IMR-90 (cell line): Measurements from ENCODE around the gene TPI1. TPM values are rescaled to one million over a fixed set of nuclear protein-coding genes. Genes with fewer than 3 reads are reported as not detected.

Experiments used
- ATAC-seq: fragments of 200-7000 bp; cut with Tn5 transposase; 2 replicates; pipeline ENCODE4 v1.9.1; 2020; ENCODE audit warnings: low read depth, mild to moderate bottlenecking, moderate library complexity
- BruUV-seq: library from RNA; stranded (reverse); fragments of 400-500 nt; replicated peaks from 2 replicates; lab custom pipeline; 2021; lab: Mats Ljungman, UMichigan
- CTCF ChIA-PET: fragments of 300-600 bp; formaldehyde crosslinking; extraction: SDS; loops from one replicate; lab custom pipeline; 2021; ENCODE audit warnings: antibody characterized with exemption; lab: Yijun Ruan, JAX
- POLR2A ChIA-PET: fragments of 300-600 bp; sonication (Branson Sonifier 250); formaldehyde crosslinking; loops from one replicate; lab custom pipeline; 2022; ENCODE audit warnings: antibody characterized with exemption; ENCODE audit not compliant: unreplicated experiment; lab: Charles Lee
- DNase-seq: peaks from one replicate; pipeline ENCODE4 v3.0.0; 2013
- H2AFZ ChIP-seq: replicated peaks from 2 replicates; pipeline ENCODE3; 2013; ENCODE audit warnings: low read length, mild to moderate bottlenecking; ENCODE audit not compliant: poor library complexity
- H2AK5ac ChIP-seq: 2 replicates; pipeline ENCODE4 v1.6.1; 2013; ENCODE audit warnings: low read depth, low read length, inconsistent platforms
- H2AK9ac ChIP-seq: replicated peaks from 2 replicates; pipeline ENCODE3; 2013; ENCODE audit warnings: mild to moderate bottlenecking, low read depth, low read length, moderate library complexity; ENCODE audit not compliant: poor library complexity
- H2BK120ac ChIP-seq: 2 replicates; pipeline ENCODE4 v1.6.1; 2013; ENCODE audit warnings: low read depth, low read length, inconsistent platforms
- H2BK15ac ChIP-seq: 3 replicates; pipeline ENCODE4 v1.6.1; 2013; ENCODE audit warnings: low read depth, low read length, inconsistent platforms
- H2BK20ac ChIP-seq: 2 replicates; pipeline ENCODE4 v1.6.1; 2013; ENCODE audit warnings: low read depth, mild to moderate bottlenecking, inconsistent platforms, low read length, moderate library complexity
- H2BK5ac ChIP-seq: 2 replicates; pipeline ENCODE4 v1.6.1; 2013; ENCODE audit warnings: mild to moderate bottlenecking, low read depth, low read length, inconsistent platforms; ENCODE audit not compliant: poor library complexity, severe bottlenecking
- H3K14ac ChIP-seq: replicated peaks from 2 replicates; pipeline ENCODE4 v1.6.1; 2013; ENCODE audit warnings: low read depth, low read length, inconsistent platforms
- H3K18ac ChIP-seq: 2 replicates; pipeline ENCODE4 v1.6.1; 2013; ENCODE audit warnings: low read depth, low read length, control low read depth
- H3K23ac ChIP-seq: 2 replicates; pipeline ENCODE4 v1.6.1; 2013; ENCODE audit warnings: low read depth, low read length, inconsistent platforms
- H3K27ac ChIP-seq: 2 replicates; pipeline ENCODE4 v1.5.1; 2013; ENCODE audit warnings: mild to moderate bottlenecking, control low read depth, low read length; ENCODE audit not compliant: insufficient read depth
- H3K27me3 ChIP-seq: 2 replicates; pipeline ENCODE4 v1.6.1; 2013; ENCODE audit warnings: low read length; ENCODE audit not compliant: control insufficient read depth, insufficient read depth
- H3K36me3 ChIP-seq: 2 replicates; pipeline ENCODE4 v1.6.1; 2013; ENCODE audit warnings: low read length, mixed read lengths; ENCODE audit not compliant: control insufficient read depth, insufficient read depth
- H3K4ac ChIP-seq: 2 replicates; pipeline ENCODE4 v1.6.1; 2013; ENCODE audit warnings: low read depth, low read length, inconsistent platforms
- H3K4me1 ChIP-seq: 2 replicates; pipeline ENCODE4 v1.6.1; 2013; ENCODE audit warnings: low read length, mixed read lengths; ENCODE audit not compliant: control insufficient read depth, insufficient read depth
- H3K4me2 ChIP-seq: 2 replicates; pipeline ENCODE4 v1.6.1; 2013; ENCODE audit warnings: low read depth, mild to moderate bottlenecking, control low read depth, low read length, moderate library complexity
- H3K4me3 ChIP-seq: 2 replicates; pipeline ENCODE4 v1.5.1; 2013; ENCODE audit warnings: low read depth, mild to moderate bottlenecking, control low read depth, low read length, moderate library complexity; ENCODE audit not compliant: insufficient read depth
- H3K56ac ChIP-seq: 2 replicates; pipeline ENCODE4 v1.6.1; 2013; ENCODE audit warnings: low read length, inconsistent platforms; ENCODE audit not compliant: insufficient read depth; ENCODE audit errors: extremely low read depth
- H3K79me1 ChIP-seq, 2 experiments: 2 replicates each; pipeline ENCODE4 v1.6.1; 2013; ENCODE audit warnings: low read length in 2 of 2, inconsistent platforms in 1 of 2, low read depth in 1 of 2
- H3K9ac ChIP-seq: 2 replicates; pipeline ENCODE4 v1.6.1; 2013; ENCODE audit warnings: low read depth, low read length, control low read depth
- H3K9me1 ChIP-seq: 2 replicates; pipeline ENCODE4 v1.6.1; 2013; ENCODE audit warnings: low read length, inconsistent platforms; ENCODE audit not compliant: insufficient read depth
- H3K9me3 ChIP-seq: 2 replicates; pipeline ENCODE4 v1.6.1; 2013; ENCODE audit warnings: low read length; ENCODE audit not compliant: control insufficient read depth, insufficient read depth
- H4K20me1 ChIP-seq: 2 replicates; pipeline ENCODE4 v1.6.1; 2013; ENCODE audit warnings: low read length, inconsistent platforms; ENCODE audit not compliant: insufficient read depth
- H4K5ac ChIP-seq: 2 replicates; pipeline ENCODE4 v1.6.1; 2013; ENCODE audit warnings: mild to moderate bottlenecking, low read depth, low read length, control low read depth
- H4K8ac ChIP-seq, 2 experiments: 2 replicates each; pipeline ENCODE4 v1.6.1; 2013; ENCODE audit warnings: low read depth in 2 of 2, low read length in 2 of 2, control low read depth in 1 of 2, inconsistent platforms in 1 of 2
- H4K91ac ChIP-seq: 2 replicates; pipeline ENCODE4 v1.6.1; 2013; ENCODE audit warnings: low read depth, low read length, inconsistent platforms; ENCODE audit not compliant: insufficient read depth
- BHLHE40 ChIP-seq: fragments of 150-350 bp; IDR thresholded peaks from 2 replicates; pipeline ENCODE4 v1.6.1; 2016; ENCODE audit warnings: mild to moderate bottlenecking, low read depth, low read length
- CEBPB ChIP-seq: IDR thresholded peaks from 2 replicates; pipeline ENCODE4 v1.6.1; 2012; ENCODE audit warnings: low read depth, low read length, improper control_type of control experiment
- CHD1 ChIP-seq: IDR thresholded peaks from 2 replicates; pipeline ENCODE4 v1.6.1; 2012; ENCODE audit warnings: low read depth, low read length, improper control_type of control experiment
- FOS ChIP-seq: fragments of 150-350 bp; IDR thresholded peaks from 2 replicates; pipeline ENCODE4 v1.6.1; 2016; ENCODE audit warnings: low read depth, low read length
- MAFK ChIP-seq: IDR thresholded peaks from 2 replicates; pipeline ENCODE4 v1.6.1; 2012; ENCODE audit warnings: low read depth, low read length, improper control_type of control experiment
- MAZ ChIP-seq: IDR thresholded peaks from 2 replicates; pipeline ENCODE4 v1.6.1; 2012; ENCODE audit warnings: low read depth, mild to moderate bottlenecking, low read length, improper control_type of control experiment, moderate library complexity, borderline replicate concordance
- MXI1 ChIP-seq: IDR thresholded peaks from 2 replicates; pipeline ENCODE4 v1.6.1; 2012; ENCODE audit warnings: low read depth, mild to moderate bottlenecking, low read length, moderate library complexity, borderline replicate concordance
- NFE2L2 ChIP-seq: fragments of 150-350 bp; IDR thresholded peaks from 2 replicates; pipeline ENCODE4 v1.6.1; 2016; ENCODE audit warnings: low read depth, mild to moderate bottlenecking, low read length
- POLR2A ChIP-seq: IDR thresholded peaks from 2 replicates; pipeline ENCODE4 v1.6.1; 2012; ENCODE audit warnings: mild to moderate bottlenecking, low read depth, low read length
- RAD21 ChIP-seq: IDR thresholded peaks from 2 replicates; pipeline ENCODE4 v1.6.1; 2012; ENCODE audit warnings: low read length, improper control_type of control experiment
- RCOR1 ChIP-seq: IDR thresholded peaks from 2 replicates; pipeline ENCODE4 v1.6.1; 2012; ENCODE audit warnings: mild to moderate bottlenecking, low read length, improper control_type of control experiment; ENCODE audit not compliant: insufficient replicate concordance
- RFX5 ChIP-seq: IDR thresholded peaks from 2 replicates; pipeline ENCODE4 v1.8.0; 2012; ENCODE audit warnings: low read depth, mild to moderate bottlenecking, low read length, moderate library complexity
- SMC3 ChIP-seq: fragments of 150-350 bp; IDR thresholded peaks from 2 replicates; pipeline ENCODE4 v1.6.1; 2016; ENCODE audit warnings: low read depth, mild to moderate bottlenecking, antibody characterized with exemption, low read length, moderate library complexity
- WGBS, 2 experiments: methylation state at CpG; one replicate each; pipeline versions ENCODE4 v1.1.5 to v1.1.7; 2013; ENCODE audit warnings: missing lambda C conversion rate in 2 of 2; ENCODE audit not compliant: insufficient read length in 1 of 2; ENCODE audit errors: extremely low coverage in 2 of 2; 5-methylcytosine and 5-hydroxymethylcytosine counted together
- dilution Hi-C: fragments of 300-500 bp; cut with HindIII; formaldehyde crosslinking; loops from one replicate; pipeline ENCODE4 v1.14.3; 2018; ENCODE audit warnings: low sequenced_read_pairs; ENCODE audit not compliant: unreplicated experiment
- in situ Hi-C: fragments of 300-500 bp; cut with MboI; formaldehyde crosslinking; loops from 3 replicates; pipeline ENCODE4 v1.14.3; 2019; ENCODE audit warnings: low sequenced_read_pairs, inconsistent platforms, mixed read lengths
- intact Hi-C: fragments of 100-400 bp; cut with micrococcal nuclease; formaldehyde crosslinking; loops from 2 replicates; pipeline ENCODE4 v1.10.0; 2022
- polyA plus RNA-seq, 3 experiments: library from polyadenylated mRNA; depleted of rRNA; stranded (reverse); fragments of >200 nt; gene quantifications; 2 replicates each; pipeline ENCODE4 v1.2.3, GENCODE V29; 2012; ENCODE audit warnings: low replicate concordance in 1 of 3
- total RNA-seq: library from RNA; depleted of rRNA; stranded (reverse); fragments of >200 nt; gene quantifications from 2 replicates; pipeline ENCODE4 v1.2.3, GENCODE V29; 2012
- TF ChIP-seq, protein P1 (sequence below): fragments of 150-350 bp; IDR thresholded peaks from 2 replicates; pipeline ENCODE4 v1.6.1; 2016; ENCODE audit warnings: low read depth, mild to moderate bottlenecking, low read length, moderate library complexity, borderline replicate concordance
- TF ChIP-seq, protein P2 (sequence below): fragments of 150-350 bp; IDR thresholded peaks from 2 replicates; pipeline ENCODE4 v1.6.1; 2017; ENCODE audit warnings: mild to moderate bottlenecking, antibody characterized with exemption, low read length, low read depth
- TF ChIP-seq, protein P3 (sequence below): conservative IDR thresholded peaks from 2 replicates; pipeline ENCODE4 v1.5.1; 2012; ENCODE audit warnings: mild to moderate bottlenecking, low read depth, low read length, improper control_type of control experiment

Gene TPI1
- total and polyA plus RNA-seq, 2 of the 4 experiments (the other 2 are of a cell fraction): 1,995 to 2,176 TPM

DNA sequence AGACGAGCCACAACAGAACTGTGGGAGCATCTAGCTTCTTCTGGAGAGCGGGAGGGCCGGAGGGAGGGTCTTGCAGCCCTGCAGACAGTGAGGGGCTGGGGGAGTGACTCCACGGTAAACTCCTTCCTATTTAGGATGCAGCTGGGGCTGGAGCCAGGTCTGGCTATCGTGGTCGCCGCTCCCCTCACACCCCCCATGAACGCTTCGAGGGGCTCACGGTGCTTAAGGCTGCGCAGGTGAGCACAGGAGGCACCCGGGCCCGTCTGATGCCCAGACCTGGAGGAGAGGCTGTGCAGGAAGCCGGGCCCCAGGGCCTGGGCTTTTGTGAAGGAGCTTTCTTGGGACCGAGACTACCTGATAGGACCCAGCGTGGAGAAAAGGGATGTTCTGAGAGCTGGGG is 30.5 kb upstream of the TPI1 start:
- no peak overlapping the region for H4K91ac ChIP-seq
- H3K79me1 ChIP-seq: peaks cover 6 to 18% of the 10 kb centered on the region in 2 experiments
- peaks cover 62% of the 10 kb centered on the region for H3K36me3 ChIP-seq
- H3K18ac ChIP-seq: no peak overlapping the region
- in situ Hi-C loops (no loop called here), dilution Hi-C loops (no loop called here), intact Hi-C loops (no loop called here)
- no peak overlapping the region for H3K14ac ChIP-seq
- no peak for ATAC-seq
- H3K9me3 ChIP-seq: no peaks in the 10 kb centered on the region
- no peak overlapping the region for H2BK5ac ChIP-seq
- no peak overlapping the region for H3K23ac ChIP-seq
- H3K4me3 ChIP-seq: no peak overlapping the region
- H2AK9ac ChIP-seq: peak overlapping the region; percentile 65
- no peak overlapping the region for H2AK5ac ChIP-seq
- no peak overlapping the region for H3K4me2 ChIP-seq
- H2BK120ac ChIP-seq: no peak overlapping the region
- H2BK20ac ChIP-seq: no peak overlapping the region
- H4K5ac ChIP-seq: no peak overlapping the region
- no peak overlapping the region for H2BK15ac ChIP-seq
- WGBS, 2 experiments: no CpG with 5 or more reads among the region's 16 CpGs
- no peak overlapping the region for H3K9ac ChIP-seq
- H3K4ac ChIP-seq: no peak overlapping the region
- no peak for TF ChIP-seq POLR2A
- no peak for TF ChIP-seq MAZ
- no peak for TF ChIP-seq NFE2L2
- TF ChIP-seq CHD1: no peak
- TF ChIP-seq BHLHE40: no peak
- TF ChIP-seq, protein P1, sequence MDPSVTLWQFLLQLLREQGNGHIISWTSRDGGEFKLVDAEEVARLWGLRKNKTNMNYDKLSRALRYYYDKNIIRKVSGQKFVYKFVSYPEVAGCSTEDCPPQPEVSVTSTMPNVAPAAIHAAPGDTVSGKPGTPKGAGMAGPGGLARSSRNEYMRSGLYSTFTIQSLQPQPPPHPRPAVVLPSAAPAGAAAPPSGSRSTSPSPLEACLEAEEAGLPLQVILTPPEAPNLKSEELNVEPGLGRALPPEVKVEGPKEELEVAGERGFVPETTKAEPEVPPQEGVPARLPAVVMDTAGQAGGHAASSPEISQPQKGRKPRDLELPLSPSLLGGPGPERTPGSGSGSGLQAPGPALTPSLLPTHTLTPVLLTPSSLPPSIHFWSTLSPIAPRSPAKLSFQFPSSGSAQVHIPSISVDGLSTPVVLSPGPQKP: no peak
- no peak for TF ChIP-seq MXI1
- TF ChIP-seq CEBPB: no peak
- TF ChIP-seq RAD21: no peak
- no peak for TF ChIP-seq FOS
- TF ChIP-seq, protein P2, sequence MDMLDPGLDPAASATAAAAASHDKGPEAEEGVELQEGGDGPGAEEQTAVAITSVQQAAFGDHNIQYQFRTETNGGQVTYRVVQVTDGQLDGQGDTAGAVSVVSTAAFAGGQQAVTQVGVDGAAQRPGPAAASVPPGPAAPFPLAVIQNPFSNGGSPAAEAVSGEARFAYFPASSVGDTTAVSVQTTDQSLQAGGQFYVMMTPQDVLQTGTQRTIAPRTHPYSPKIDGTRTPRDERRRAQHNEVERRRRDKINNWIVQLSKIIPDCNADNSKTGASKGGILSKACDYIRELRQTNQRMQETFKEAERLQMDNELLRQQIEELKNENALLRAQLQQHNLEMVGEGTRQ: no peak
- no peak for TF ChIP-seq MAFK
- TF ChIP-seq, protein P3, sequence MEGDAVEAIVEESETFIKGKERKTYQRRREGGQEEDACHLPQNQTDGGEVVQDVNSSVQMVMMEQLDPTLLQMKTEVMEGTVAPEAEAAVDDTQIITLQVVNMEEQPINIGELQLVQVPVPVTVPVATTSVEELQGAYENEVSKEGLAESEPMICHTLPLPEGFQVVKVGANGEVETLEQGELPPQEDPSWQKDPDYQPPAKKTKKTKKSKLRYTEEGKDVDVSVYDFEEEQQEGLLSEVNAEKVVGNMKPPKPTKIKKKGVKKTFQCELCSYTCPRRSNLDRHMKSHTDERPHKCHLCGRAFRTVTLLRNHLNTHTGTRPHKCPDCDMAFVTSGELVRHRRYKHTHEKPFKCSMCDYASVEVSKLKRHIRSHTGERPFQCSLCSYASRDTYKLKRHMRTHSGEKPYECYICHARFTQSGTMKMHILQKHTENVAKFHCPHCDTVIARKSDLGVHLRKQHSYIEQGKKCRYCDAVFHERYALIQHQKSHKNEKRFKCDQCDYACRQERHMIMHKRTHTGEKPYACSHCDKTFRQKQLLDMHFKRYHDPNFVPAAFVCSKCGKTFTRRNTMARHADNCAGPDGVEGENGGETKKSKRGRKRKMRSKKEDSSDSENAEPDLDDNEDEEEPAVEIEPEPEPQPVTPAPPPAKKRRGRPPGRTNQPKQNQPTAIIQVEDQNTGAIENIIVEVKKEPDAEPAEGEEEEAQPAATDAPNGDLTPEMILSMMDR: no peak
- TF ChIP-seq SMC3: no peak
- TF ChIP-seq RCOR1: no peak
- no peak for TF ChIP-seq RFX5
- peaks cover 3% of the 10 kb centered on the region for H4K20me1 ChIP-seq
- BruUV-seq: no TSS peak
- H3K27ac ChIP-seq: no peak overlapping the region
- no peak for DNase-seq
- no peak overlapping the region for H3K56ac ChIP-seq
- CTCF ChIA-PET: interaction anchor here (1.9 kb wide), 1 partner anchor 15 kb away, joined by 11 read pairs; the partner anchor contains the start of genes CDCA3 and USP5
- H3K27me3 ChIP-seq: no peaks in the 10 kb centered on the region
- no peak overlapping the region for H2AFZ ChIP-seq
- no peaks in the 10 kb centered on the region for H3K9me1 ChIP-seq
- H3K4me1 ChIP-seq: no peaks in the 10 kb centered on the region
- POLR2A ChIA-PET: no interaction called here
- no peak overlapping the region for H4K8ac ChIP-seq
